Measurements from ENCODE around the gene RTN4R. TPM values are rescaled to one million over a fixed set of nuclear protein-coding genes. Genes with fewer than 3 reads are reported as not detected.
A peak's percentile ranks its signal among the peaks of the same experiment; 100 is the strongest.

RTN4R gene
- total and polyA plus RNA-seq, 2 experiments from 2014 or later = 10.6 to 38.4 TPM

- ATAC-seq (peak; percentile 76), DNase-seq (ENCODE audit: low spot score) (peak; percentile 60)
- no peak overlapping the region for H3K4me3 ChIP-seq
- no peaks in the 10 kb centered on the region for H3K36me3 ChIP-seq (ENCODE audit: insufficient read depth)
- no peaks in the 10 kb centered on the region for H3K4me1 ChIP-seq (ENCODE audit: insufficient read depth)
- TF ChIP-seq ZNF462 (CRISPR knock-in tag; IDR thresholded peaks at IDR 0.05) (no peak), NANOG (IDR thresholded peaks at IDR 0.05; ENCODE audit: borderline replicate concordance) (no peak), CREB1 (CRISPR knock-in tag; IDR thresholded peaks at IDR 0.05; ENCODE audit: low read depth) (no peak), ETS1 (IDR thresholded peaks at IDR 0.05) (no peak), ZNF331 (CRISPR knock-in tag; IDR thresholded peaks at IDR 0.05; ENCODE audit: low read depth) (no peak), REST (IDR thresholded peaks at IDR 0.05; ENCODE audit: unreplicated experiment) (no peak), EZH2phosphoT487 (IDR thresholded peaks at IDR 0.05; ENCODE audit: unreplicated experiment) (no peak), POLR2AphosphoS5 (IDR thresholded peaks at IDR 0.05; ENCODE audit: low read depth) (no peak), EZH2 (IDR thresholded peaks at IDR 0.05; ENCODE audit: low read depth, unreplicated experiment) (no peak), CTCF (conservative IDR thresholded peaks at IDR 0.05; ENCODE audit: low read depth in 2 of 2) (no peak), STAT1 (IDR thresholded peaks at IDR 0.05; ENCODE audit: unreplicated experiment) (no peak), ZNF114 (CRISPR knock-in tag; IDR thresholded peaks at IDR 0.05) (no peak), JUNB (IDR thresholded peaks at IDR 0.05; ENCODE audit: unreplicated experiment) (no peak)
- Mint-ChIP-seq H3K4me3 (no peak overlapping the region), H3K27ac (no peak overlapping the region), H3K36me3 (ENCODE audit: low read depth) (no peaks in the 10 kb centered on the region; the same call in 2 of the 3 replicates), H3K9me3 (peaks cover 11% of the 10 kb centered on the region), H3K27me3 (ENCODE audit: insufficient read depth, low read depth, poor library complexity) (peaks cover 12% of the 10 kb centered on the region), H3K4me1 (peaks cover 2% of the 10 kb centered on the region)
- peaks cover 13% of the 10 kb centered on the region; the same call in 1 of the 2 replicates for H3F3A ChIP-seq (replicated peaks; ENCODE audit: low read depth)
- no peaks in the 10 kb centered on the region for H3K27me3 ChIP-seq (ENCODE audit: insufficient read depth)
- 0 out of 2 replicates have a peak overlapping the region, but pooled peaks have one; percentile 18 for H2AFZ ChIP-seq
- no peaks in the 10 kb centered on the region for H4K20me1 ChIP-seq (replicated peaks; ENCODE audit: insufficient read depth)
- no peaks in the 10 kb centered on the region for H3K79me2 ChIP-seq (replicated peaks; ENCODE audit: insufficient read depth)
- H3K27ac ChIP-seq (ENCODE audit: low read depth) = no peak overlapping the region
- H3K4me2 ChIP-seq = no peak overlapping the region
- H3K9me2 ChIP-seq (ENCODE audit: insufficient read depth) = no peaks in the 10 kb centered on the region
These were observed 41.9 kb downstream of the RTN4R start for GRCh38 chr22:20226077-20226716.
